Fibroblast of gingiva (primary cell): ENCODE measurements around the gene LEPR.
A peak's percentile ranks its signal among the peaks of the same experiment; 100 is the strongest.

ENCODE experiments used
- DNase-seq: peaks from one replicate; pipeline ENCODE4 v3.0.0-alpha.2; 2011; ENCODE audit warnings: low read depth

LEPR gene

GRCh38 chr1:65412256-65412983, 8.0 kb upstream of the LEPR start:
- no peak for DNase-seq

GRCh38 chr1:65412984-65413375, 7.5 kb upstream of the LEPR start:
- DNase-seq: no peak

- DNase-seq: no peak
These were observed 5.9 kb upstream of the LEPR start for GRCh38 chr1:65414538-65414937.

- no peak for DNase-seq
These were observed 3.7 kb upstream of the LEPR start for GRCh38 chr1:65416767-65417166.

- no peak for DNase-seq
These were observed 2.7 kb upstream of the LEPR start for GRCh38 chr1:65417729-65418128.

DNA sequence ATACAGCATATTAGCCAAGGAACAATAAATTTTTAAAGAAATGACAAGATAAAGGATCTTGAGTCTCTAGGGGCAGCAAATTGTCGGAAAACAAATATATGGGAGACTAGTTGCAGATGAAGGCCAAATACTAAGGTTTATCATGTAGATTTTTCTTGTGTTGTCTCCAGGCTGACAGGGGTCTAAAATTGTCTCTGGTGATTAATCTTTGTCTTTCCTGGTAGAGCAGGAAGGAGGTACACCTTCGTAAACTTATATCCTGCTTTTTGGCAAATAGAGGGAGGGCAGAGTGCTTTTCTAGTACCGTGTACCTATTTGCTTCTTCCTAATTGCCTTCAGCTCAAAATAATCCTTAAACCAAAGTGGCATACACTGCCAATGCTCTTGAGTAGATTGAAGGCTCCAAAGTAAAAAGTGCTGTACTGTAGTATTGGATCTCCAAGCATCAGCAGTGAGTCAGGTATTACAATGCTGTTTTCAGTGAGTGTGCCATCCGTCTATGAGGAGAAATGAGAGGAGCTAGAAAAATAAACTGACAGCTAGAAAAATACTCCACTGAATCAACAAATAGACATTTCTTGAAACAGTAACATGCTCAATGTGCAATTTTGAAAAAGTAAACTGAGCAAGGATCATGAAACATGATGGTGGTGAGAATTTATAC, 1.8 kb upstream of the LEPR start:
- DNase-seq: no peak

DNA sequence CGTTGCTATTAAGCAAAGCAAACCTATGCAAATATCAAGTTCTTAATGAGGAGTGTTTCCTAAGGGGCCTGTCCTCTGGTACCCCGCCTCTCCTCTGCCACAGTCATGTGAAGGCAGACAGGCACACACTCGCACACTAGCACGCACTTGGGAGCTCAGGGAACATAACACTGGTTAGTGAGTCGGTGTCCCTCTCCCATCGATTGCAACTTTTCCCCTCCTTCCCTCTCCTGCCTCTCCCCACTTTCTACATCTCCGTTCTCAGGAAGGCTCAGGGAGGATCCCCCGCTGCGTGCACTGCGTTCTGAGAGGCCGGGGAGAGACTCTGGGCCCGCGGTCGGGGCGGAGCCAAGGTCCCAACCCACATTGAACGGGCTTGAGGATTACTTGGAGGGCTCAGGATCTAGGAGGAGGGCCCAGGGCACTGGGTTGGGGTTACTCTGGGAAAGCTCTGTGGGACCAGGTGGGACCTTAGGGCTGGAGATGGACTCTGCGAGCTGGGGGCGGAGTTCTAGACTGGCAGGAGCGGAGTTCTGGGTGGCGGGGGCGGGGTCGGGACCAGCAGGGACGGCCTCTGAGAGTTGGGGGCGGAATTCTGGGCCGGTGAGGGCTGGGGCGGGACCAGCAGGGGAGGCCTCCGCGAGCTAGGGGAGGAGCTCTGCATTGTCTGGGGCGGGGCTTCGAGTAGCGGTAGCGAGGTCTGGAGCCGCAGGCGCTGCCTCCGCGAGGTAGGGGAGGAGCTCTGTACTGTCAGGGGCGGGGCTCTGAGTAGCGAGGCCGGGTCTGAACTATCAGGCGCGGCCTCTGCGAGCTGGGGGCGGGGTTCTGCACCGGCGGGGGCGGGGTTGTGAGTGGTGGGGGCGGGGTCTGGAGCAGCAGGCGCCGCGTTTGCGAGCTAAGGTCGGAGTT, 533 bp upstream of the LEPR start:
- DNase-seq: peak; percentile 99

- DNase-seq: no peak
These were observed 1.0 kb downstream of the LEPR start for GRCh38 chr1:65421351-65422025.

- DNase-seq: peak; percentile 40
These were observed 2.1 kb downstream of the LEPR start for GRCh38 chr1:65422241-65423203.

GRCh38 chr1:65423884-65424572, 3.6 kb downstream of the LEPR start:
- DNase-seq: peak; percentile 92

DNA sequence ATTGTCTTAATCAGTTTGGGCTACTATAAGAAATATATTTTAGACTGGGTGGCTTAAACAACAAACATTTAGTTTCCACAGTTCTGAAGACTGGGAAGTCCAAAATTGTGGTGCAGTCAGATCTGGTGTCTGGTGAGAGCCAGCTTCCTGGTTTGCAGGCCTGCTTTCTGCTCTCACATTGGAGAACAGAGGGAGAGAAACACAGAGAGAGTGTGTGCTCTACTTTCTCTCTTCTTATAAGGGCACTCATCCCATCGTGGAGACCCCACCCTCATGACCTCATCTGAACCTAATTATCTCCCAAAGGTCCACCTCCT, 4.1 kb downstream of the LEPR start:
- DNase-seq: no peak

GRCh38 chr1:65425006-65425405, 4.5 kb downstream of the LEPR start:
- DNase-seq: no peak

GRCh38 chr1:65425697-65426096, 5.2 kb downstream of the LEPR start:
- peak; percentile 93 for DNase-seq

DNA sequence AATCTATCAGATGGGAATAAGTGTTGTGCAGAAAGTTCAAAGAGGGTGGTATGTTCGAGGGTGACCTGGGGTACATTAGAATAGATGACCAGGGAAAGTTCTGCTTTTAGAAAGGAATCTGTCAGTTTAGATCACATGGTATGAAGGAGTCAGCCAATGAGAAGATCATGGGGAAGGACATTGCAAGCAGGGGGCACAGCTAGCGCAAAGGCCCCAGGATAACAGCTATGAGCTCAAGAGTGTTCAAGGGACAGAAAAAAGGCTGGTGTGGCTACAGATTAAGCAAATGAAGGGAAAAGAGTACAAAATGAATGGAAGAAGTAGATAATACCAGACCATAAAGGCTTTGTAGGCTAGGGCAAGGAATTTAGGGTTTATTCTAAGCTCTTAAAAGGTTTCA, 8.6 kb downstream of the LEPR start:
- no peak for DNase-seq

DNA sequence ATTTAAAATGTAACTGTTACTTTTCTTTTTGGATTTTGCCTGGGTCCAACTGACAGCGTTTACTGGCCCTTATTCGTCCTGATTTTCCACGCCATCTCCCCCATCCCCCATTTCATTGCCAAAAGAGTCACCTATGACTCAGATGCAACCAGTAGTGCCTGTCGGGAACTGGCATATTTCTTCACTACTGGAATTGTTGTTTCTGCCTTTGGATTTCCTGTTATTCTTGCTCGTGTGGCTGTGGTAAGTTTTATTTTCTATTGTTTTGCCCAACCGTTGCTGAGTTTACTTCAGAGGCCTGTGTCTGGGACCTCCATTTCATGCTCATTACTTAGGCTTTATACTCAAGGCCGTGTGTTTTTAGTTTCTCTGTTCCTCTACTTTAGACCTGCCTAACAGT, 9.3 kb downstream of the LEPR start:
- DNase-seq: peak; percentile 89

GRCh38 chr1:65431111-65431705, 10.7 kb downstream of the LEPR start:
- peak; percentile 61 for DNase-seq

GRCh38 chr1:65432918-65433317, 12.4 kb downstream of the LEPR start:
- no peak for DNase-seq

DNA sequence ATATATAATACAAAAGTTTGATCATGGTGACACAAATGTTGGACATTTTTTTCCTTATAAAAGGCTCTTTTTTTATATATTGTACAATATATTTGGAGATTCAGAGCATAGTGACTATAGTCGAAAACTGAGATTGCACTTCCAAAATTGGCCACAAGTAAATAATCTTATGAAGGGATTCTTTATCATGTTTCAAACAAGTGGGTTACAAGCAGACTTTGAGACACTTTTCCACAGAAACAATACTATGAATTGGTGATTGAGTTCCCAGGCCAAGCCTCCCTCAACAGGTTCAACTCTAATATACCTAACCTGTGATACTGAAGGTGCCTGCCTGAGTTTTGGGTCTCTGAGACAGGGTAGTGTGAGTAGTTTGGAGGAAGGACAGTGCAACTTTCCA, 13.8 kb downstream of the LEPR start:
- DNase-seq: no peak

GRCh38 chr1:65434760-65435159, 14.3 kb downstream of the LEPR start:
- DNase-seq: no peak

DNA sequence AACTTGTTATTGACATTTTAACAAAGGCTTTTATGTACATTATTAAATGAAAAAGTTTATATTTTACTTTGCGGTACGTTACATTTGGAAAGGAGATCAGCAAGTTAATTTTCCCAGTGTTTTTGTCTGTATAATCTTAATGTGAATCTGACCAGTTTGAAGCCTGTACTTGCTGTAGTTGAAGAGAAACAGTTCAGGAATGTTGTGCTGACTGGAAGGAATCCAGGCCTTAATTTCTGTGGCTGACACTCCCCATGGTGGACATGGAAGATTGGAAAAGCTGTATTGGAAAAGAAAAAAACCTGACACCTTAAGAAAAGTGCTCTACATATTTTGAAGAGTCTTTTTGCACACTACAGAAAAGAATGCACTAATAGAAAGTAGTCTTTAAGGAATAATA, 15.5 kb downstream of the LEPR start:
- DNase-seq: peak; percentile 62
